ACHN (cell line): Measurements from ENCODE around the gene SERPINB1.
A peak's percentile ranks its signal among the peaks of the same experiment; 100 is the strongest.
"Not testable (repeated sequence)": the region's sequence is repeated elsewhere in the genome, so short reads cannot be mapped to it uniquely, and the experiment has no call there.

ENCODE experiments used
- DNase-seq: peaks from one replicate; pipeline ENCODE4 v3.0.0-alpha.2; 2015
- in situ Hi-C: cut with HindIII; loops from 2 replicates; pipeline ENCODE4 v1.10.0; 2017; ENCODE audit warnings: low sequenced_read_pairs, low pct_ligation_motif_present, low pct_unique_long_range_greater_than_20kb

The SERPINB1 gene

DNA sequence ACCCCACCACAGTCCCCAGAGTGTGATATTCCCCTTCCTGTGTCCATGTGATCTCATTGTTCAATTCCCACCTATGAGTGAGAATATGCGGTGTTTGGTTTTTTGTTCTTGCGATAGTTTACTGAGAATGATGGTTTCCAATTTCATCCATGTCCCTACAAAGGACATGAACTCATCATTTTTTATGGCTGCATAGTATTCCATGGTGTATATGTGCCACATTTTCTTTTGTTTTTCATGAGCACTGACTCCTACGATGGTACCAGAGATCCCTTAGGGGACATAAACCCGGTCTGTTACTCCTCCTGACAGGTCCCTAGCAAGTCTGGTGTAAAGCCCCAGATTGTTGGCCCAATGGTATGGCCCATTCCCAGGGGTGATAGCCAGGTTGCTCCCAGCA is 40.0 kb downstream of the SERPINB1 start:
- in situ Hi-C loops = not testable (repeated sequence)

DNA sequence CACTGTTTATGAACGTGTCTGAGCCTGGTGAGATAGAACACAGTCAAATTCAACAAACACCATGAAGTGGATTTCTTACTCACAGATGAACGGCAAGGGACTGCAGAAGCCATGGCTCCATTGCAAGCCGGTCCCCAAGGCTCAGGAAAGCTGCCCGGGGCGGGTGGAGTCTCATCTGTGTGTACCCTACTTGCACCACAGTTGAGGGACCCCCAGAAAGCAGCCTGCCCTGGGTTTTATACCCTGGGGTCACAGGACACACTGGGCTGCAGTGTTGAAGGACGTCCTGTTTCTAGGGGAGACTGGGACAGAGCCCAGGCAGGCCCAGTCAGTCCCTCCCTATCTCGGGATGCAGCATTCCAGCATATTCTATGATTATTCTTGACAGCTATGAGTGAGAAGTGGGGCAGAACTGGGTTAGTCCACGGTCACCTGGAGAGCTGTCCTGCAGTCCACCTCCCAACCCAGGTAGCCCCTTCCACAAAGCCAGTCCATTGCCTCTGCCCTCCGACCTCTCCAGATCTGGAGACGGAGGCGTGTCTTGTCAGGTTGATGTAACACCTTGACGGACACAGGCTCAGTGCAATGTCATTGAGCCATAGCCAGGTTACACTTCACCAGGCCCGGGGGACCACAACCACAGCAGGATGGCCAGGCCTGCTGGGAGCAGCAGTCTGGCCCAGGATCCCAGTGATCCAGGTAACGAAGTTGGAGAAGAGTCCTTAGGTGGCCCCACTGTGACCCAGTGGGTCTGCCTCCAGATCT is 40.9 kb downstream of the SERPINB1 start:
- in situ Hi-C loops = no loop called here
- no peak for DNase-seq

More for the DNA sequence above, 40.0 kb downstream of the SERPINB1 start:
- DNase-seq = not testable (repeated sequence)

GRCh38 chr6:2799936-2800527 is 41.6 kb downstream of the SERPINB1 start:
- no peak for DNase-seq
- in situ Hi-C loops = no loop called here

GRCh38 chr6:2798586-2799134 is 43.0 kb downstream of the SERPINB1 start:
- in situ Hi-C loops = no loop called here
- DNase-seq = no peak

- in situ Hi-C loops = no loop called here
- no peak for DNase-seq
Observed at GRCh38 chr6:2797564-2798031, 44.1 kb downstream of the SERPINB1 start.

- no peak for DNase-seq
- in situ Hi-C loops = no loop called here
Observed at GRCh38 chr6:2796861-2797260, 44.8 kb downstream of the SERPINB1 start.

- in situ Hi-C loops = no loop called here
- DNase-seq = no peak
Observed at GRCh38 chr6:2795956-2796355, 45.7 kb downstream of the SERPINB1 start.

DNA sequence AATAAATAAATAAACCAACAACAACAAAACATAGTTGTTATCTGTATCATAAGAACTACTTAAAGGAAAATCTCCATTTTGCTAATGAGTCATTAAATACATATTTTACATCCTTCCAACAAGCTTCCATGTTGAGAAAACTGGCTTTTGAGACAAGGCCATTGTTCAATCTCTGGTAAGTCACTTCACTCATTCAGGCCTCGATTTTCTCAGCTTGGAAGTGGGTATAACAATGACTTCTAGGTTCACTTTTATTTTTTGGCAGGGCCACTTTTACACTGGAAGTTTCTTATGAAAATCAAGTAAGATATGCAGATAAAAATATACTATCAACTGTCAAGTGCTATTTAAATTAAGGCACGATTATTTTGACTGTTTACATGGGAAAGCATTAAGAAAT is 46.5 kb downstream of the SERPINB1 start:
- DNase-seq = no peak
- in situ Hi-C loops = no loop called here

GRCh38 chr6:2794171-2794730 is 47.4 kb downstream of the SERPINB1 start:
- in situ Hi-C loops = no loop called here
- no peak for DNase-seq

GRCh38 chr6:2793534-2794151 is 48.0 kb downstream of the SERPINB1 start:
- in situ Hi-C loops = no loop called here
- DNase-seq = no peak

- in situ Hi-C loops = no loop called here
- DNase-seq = no peak
Observed at GRCh38 chr6:2792330-2793110, 49.1 kb downstream of the SERPINB1 start.

GRCh38 chr6:2791450-2791974 is 50.2 kb downstream of the SERPINB1 start:
- no peak for DNase-seq
- in situ Hi-C loops = no loop called here

- in situ Hi-C loops = no loop called here
- DNase-seq = peak; percentile 77
Observed at GRCh38 chr6:2790588-2791449, 50.8 kb downstream of the SERPINB1 start.

- in situ Hi-C loops = no loop called here
- no peak for DNase-seq
Observed at GRCh38 chr6:2786269-2786668, 55.4 kb downstream of the SERPINB1 start.

DNA sequence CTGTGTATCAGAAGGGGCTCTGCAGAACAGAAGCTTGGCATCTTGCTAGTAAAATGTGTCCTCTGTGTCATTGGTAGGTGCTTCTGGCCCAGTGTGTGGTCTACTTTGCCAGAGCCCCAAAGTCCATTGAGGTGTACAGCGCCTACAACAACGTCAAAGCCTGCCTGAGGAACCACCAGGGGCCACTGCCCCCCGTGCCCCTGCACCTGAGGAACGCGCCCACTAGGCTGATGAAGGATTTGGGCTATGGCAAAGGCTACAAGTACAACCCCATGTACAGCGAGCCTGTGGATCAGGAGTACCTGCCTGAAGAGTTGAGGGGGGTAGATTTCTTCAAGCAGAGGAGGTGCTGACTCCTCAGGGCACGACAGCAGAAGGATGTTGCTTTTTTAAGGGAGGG is 56.7 kb downstream of the SERPINB1 start:
- in situ Hi-C loops = no loop called here
- no peak for DNase-seq

DNA sequence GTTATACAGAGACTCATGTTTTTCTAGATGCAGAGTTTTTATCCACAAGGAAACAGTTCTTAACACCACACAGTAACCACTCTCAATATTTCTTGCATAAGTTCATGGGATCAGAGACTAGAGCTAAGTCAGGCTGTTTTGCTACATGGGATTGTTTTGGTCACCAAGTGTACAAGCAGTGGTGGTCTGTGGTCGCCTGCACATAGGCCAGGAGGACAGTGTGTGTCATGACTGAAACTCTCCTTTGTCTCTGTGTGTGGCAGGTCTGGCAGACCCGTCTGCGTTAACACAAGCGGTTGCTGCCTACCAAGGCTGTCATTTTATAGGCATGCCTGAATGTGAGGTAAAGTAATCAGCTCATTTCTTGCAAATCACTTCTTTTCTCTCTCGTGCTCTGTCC is 57.6 kb downstream of the SERPINB1 start:
- in situ Hi-C loops = no loop called here

GRCh38 chr6:2783188-2783963 is 58.3 kb downstream of the SERPINB1 start:
- in situ Hi-C loops = no loop called here
- DNase-seq = no peak

More for the DNA sequence above, 57.6 kb downstream of the SERPINB1 start:
- DNase-seq = no peak
